ENCODE results near the gene DISC1. TPM values are rescaled to one million over a fixed set of nuclear protein-coding genes. Genes with fewer than 3 reads are reported as not detected.

DISC1 gene
- total and polyA plus RNA-seq, 2 experiments from 2014 or later: 2.1 to 6.5 TPM

- TF ChIP-seq POLR2AphosphoS5 (IDR thresholded peaks at IDR 0.05; ENCODE audit: low read depth): no peak
- no peak for TF ChIP-seq EZH2 (IDR thresholded peaks at IDR 0.05; ENCODE audit: low read depth, unreplicated experiment)
- TF ChIP-seq CTCF (conservative IDR thresholded peaks at IDR 0.05; ENCODE audit: low read depth in 2 of 2): no peak
- no peak for TF ChIP-seq JUNB (IDR thresholded peaks at IDR 0.05; ENCODE audit: unreplicated experiment)
- TF ChIP-seq ZNF331 (CRISPR knock-in tag; IDR thresholded peaks at IDR 0.05; ENCODE audit: low read depth): no peak
Measured at GRCh38 chr1:231951374-231951773, 324.8 kb downstream of the DISC1 start (continued).

GRCh38 chr1:231952154-231952553 is 325.6 kb downstream of the DISC1 start:
- Mint-ChIP-seq H3K36me3 (ENCODE audit: low read depth) (peaks cover 3% of the 10 kb centered on the region; the same call in 1 of the 3 replicates), H3K9me3 (peaks cover 6% of the 10 kb centered on the region; the same call in 2 of the 3 replicates), H3K4me3 (no peak overlapping the region), H3K27ac (no peak overlapping the region), H3K27me3 (ENCODE audit: insufficient read depth, low read depth, poor library complexity) (no peaks in the 10 kb centered on the region), H3K4me1 (peaks cover 15% of the 10 kb centered on the region)
- H3K9me2 ChIP-seq (ENCODE audit: insufficient read depth): 0 out of 2 replicates have a peak, but pooled peaks cover 12% of the 10 kb centered on the region
- no peak overlapping the region for H3K4me3 ChIP-seq
- H3K4me1 ChIP-seq (ENCODE audit: insufficient read depth): peaks cover 18% of the 10 kb centered on the region
- no peaks in the 10 kb centered on the region for H3K27me3 ChIP-seq (ENCODE audit: insufficient read depth)
- no peaks in the 10 kb centered on the region for H3K36me3 ChIP-seq (ENCODE audit: insufficient read depth)
- H3K79me2 ChIP-seq (replicated peaks; ENCODE audit: insufficient read depth): no peaks in the 10 kb centered on the region
- H2AFZ ChIP-seq: no peak overlapping the region
- no peaks in the 10 kb centered on the region for H4K20me1 ChIP-seq (replicated peaks; ENCODE audit: insufficient read depth)
- H3F3A ChIP-seq (replicated peaks; ENCODE audit: low read depth): no peaks in the 10 kb centered on the region
- H3K27ac ChIP-seq (ENCODE audit: low read depth): no peak overlapping the region
- H3K4me2 ChIP-seq: no peak overlapping the region
- no peak for DNase-seq (ENCODE audit: low spot score)
- ATAC-seq: no peak
- TF ChIP-seq POLR2AphosphoS5 (IDR thresholded peaks at IDR 0.05; ENCODE audit: low read depth) (no peak), CREB1 (CRISPR knock-in tag; IDR thresholded peaks at IDR 0.05; ENCODE audit: low read depth) (no peak), NANOG (IDR thresholded peaks at IDR 0.05; ENCODE audit: borderline replicate concordance) (no peak), CTCF (conservative IDR thresholded peaks at IDR 0.05; ENCODE audit: low read depth in 2 of 2) (no peak), ZNF114 (CRISPR knock-in tag; IDR thresholded peaks at IDR 0.05) (no peak), ETS1 (IDR thresholded peaks at IDR 0.05) (no peak), EZH2 (IDR thresholded peaks at IDR 0.05; ENCODE audit: low read depth, unreplicated experiment) (no peak), REST (IDR thresholded peaks at IDR 0.05; ENCODE audit: unreplicated experiment) (no peak)
